ENCODE measurements around the gene MANBA.

DNA sequence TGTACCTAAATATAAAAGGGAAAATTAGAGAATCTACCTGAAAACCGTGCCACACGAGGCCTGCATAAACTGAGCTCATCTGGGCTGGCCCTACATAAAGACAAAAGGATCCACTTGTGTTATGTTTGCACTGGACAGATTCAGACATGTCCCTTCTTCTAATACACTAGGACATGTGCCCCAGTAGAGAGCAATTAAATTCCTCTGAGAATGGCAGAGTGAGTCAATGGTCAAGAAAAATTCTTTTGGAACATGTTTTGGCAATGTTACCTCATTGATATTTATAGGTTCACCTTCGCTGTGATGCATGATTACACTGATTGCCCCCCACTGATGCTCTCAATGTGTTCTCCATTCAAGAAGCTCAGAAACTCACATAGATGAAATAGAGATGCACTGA is 95.2 kb downstream of the MANBA start:
- TF ChIP-seq, protein P1, sequence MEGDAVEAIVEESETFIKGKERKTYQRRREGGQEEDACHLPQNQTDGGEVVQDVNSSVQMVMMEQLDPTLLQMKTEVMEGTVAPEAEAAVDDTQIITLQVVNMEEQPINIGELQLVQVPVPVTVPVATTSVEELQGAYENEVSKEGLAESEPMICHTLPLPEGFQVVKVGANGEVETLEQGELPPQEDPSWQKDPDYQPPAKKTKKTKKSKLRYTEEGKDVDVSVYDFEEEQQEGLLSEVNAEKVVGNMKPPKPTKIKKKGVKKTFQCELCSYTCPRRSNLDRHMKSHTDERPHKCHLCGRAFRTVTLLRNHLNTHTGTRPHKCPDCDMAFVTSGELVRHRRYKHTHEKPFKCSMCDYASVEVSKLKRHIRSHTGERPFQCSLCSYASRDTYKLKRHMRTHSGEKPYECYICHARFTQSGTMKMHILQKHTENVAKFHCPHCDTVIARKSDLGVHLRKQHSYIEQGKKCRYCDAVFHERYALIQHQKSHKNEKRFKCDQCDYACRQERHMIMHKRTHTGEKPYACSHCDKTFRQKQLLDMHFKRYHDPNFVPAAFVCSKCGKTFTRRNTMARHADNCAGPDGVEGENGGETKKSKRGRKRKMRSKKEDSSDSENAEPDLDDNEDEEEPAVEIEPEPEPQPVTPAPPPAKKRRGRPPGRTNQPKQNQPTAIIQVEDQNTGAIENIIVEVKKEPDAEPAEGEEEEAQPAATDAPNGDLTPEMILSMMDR (IDR thresholded peaks at IDR 0.05; ENCODE audit: low read depth, low read length), result no peak
- TF ChIP-seq EZH2phosphoT487 (IDR thresholded peaks at IDR 0.05; ENCODE audit: low read depth), result no peak

All from OCI-LY3 (cell line).